Neural progenitor cell (in vitro differentiated cells): ENCODE measurements around the gene CCDC8.

Experiments
- EZH2 ChIP-seq: fragments of 200-600 bp; sonication (generic); IDR thresholded peaks from 2 replicates; pipeline ENCODE4 v1.6.1; 2017; ENCODE audit warnings: antibody characterized with exemption, mild to moderate bottlenecking, moderate library complexity
- EZH2phosphoT487 ChIP-seq: fragments of 200-600 bp; sonication (generic); IDR thresholded peaks from 2 replicates; pipeline ENCODE4 v1.6.1; 2017; ENCODE audit warnings: antibody characterized with exemption
- TF ChIP-seq, protein P1 (sequence below): fragments of 200-600 bp; sonication (generic); IDR thresholded peaks from 2 replicates; pipeline ENCODE4 v1.5.1; 2017; ENCODE audit warnings: antibody characterized with exemption, mild to moderate bottlenecking

DNA sequence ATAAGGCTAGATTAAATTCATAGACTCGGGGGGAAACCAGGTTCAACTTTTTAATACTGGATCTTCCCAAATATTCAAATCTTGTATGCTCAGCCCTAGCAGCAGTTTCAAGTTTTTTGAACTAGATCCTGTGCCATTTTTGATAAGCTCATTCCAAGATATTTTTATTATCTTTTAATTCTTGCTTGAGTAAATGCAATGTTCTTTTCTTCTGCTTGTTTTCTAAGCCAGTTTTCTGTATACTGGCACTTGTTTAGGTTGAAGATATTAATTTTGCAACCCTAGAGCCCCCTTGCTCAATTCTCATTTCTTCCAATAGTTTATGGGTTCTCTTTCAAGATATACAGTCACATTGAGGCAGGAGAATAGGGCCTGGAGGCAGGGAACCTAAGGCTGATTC lies 28.5 kb upstream of the CCDC8 start:
- TF ChIP-seq, protein P1, sequence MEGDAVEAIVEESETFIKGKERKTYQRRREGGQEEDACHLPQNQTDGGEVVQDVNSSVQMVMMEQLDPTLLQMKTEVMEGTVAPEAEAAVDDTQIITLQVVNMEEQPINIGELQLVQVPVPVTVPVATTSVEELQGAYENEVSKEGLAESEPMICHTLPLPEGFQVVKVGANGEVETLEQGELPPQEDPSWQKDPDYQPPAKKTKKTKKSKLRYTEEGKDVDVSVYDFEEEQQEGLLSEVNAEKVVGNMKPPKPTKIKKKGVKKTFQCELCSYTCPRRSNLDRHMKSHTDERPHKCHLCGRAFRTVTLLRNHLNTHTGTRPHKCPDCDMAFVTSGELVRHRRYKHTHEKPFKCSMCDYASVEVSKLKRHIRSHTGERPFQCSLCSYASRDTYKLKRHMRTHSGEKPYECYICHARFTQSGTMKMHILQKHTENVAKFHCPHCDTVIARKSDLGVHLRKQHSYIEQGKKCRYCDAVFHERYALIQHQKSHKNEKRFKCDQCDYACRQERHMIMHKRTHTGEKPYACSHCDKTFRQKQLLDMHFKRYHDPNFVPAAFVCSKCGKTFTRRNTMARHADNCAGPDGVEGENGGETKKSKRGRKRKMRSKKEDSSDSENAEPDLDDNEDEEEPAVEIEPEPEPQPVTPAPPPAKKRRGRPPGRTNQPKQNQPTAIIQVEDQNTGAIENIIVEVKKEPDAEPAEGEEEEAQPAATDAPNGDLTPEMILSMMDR: no peak
- TF ChIP-seq EZH2: no peak
- TF ChIP-seq EZH2phosphoT487: no peak
